ENCODE data around the gene SLC8A1. TPM values are rescaled to one million over a fixed set of nuclear protein-coding genes. Genes with fewer than 3 reads are reported as not detected.

The SLC8A1 gene
- total RNA-seq, 1 experiment from 2014 or later: 0.43 TPM

- no TSS peak for BruUV-seq (replicated peaks)
- no peak overlapping the region for H3K27ac Mint-ChIP-seq (ENCODE audit: unreplicated experiment)
These were observed 209.6 kb downstream of the SLC8A1 start for GRCh38 chr2:40242315-40242714.

DNA sequence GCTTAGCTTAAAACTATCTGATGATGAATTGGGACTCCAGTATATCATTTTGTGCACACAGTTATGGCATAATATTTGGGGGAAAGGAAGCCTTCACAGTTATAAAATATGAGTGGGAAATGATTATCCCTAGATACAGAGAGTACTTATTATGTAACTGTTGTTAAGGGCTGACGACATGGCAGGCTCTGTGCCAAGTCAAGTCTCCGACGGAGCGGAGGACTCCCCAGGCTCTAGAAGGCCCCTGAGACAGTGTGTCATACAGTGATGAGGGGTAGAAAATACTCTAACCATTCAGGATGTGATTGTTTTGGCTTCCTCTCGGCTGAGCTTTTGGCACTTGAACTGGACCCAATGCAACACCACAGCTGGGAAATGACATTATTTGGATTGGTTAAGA is 211.8 kb downstream of the SLC8A1 start:
- ChIA-PET CTCF (no interaction called here), POLR2A (no interaction called here)
- Histone ChIP-seq H3K27me3 (replicated peaks; ENCODE audit: control insufficient read depth, insufficient read depth, low read length) (no peaks in the 10 kb centered on the region), H3K36me3 (ENCODE audit: control insufficient read depth, insufficient read depth, low read length) (no peaks in the 10 kb centered on the region), H3K9me3 (no peaks in the 10 kb centered on the region), H3K4me1 (peaks cover 6% of the 10 kb centered on the region), H3K4me3 (ENCODE audit: low read depth, low read length) (no peak overlapping the region)
- Mint-ChIP-seq H3K27ac (ENCODE audit: unreplicated experiment) (no peak overlapping the region), H3K4me1 (ENCODE audit: low read depth, unreplicated experiment) (peaks cover 11% of the 10 kb centered on the region), H3K4me3 (ENCODE audit: unreplicated experiment) (no peak overlapping the region), H3K9me3 (ENCODE audit: unreplicated experiment) (no peaks in the 10 kb centered on the region), H3K36me3 (ENCODE audit: insufficient read depth, unreplicated experiment) (no peaks in the 10 kb centered on the region), H3K27me3 (ENCODE audit: insufficient read depth, unreplicated experiment) (no peaks in the 10 kb centered on the region)
- DNase-seq: no peak
- no TSS peak for BruUV-seq (replicated peaks)
- no peak for TF ChIP-seq CTCF (IDR thresholded peaks at IDR 0.05; ENCODE audit: insufficient read depth in 1 of 2, low read depth in 1 of 2, low read length in 1 of 2, severe bottlenecking in 1 of 2, unreplicated experiment in 1 of 2)
- intact Hi-C loops (cut with micrococcal nuclease; ENCODE audit: unreplicated experiment): no loop called here

More at GRCh38 chr2:40242315-40242714, 209.6 kb downstream of the SLC8A1 start:
- Mint-ChIP-seq H3K9me3 (ENCODE audit: unreplicated experiment) (no peaks in the 10 kb centered on the region), H3K27me3 (ENCODE audit: insufficient read depth, unreplicated experiment) (no peaks in the 10 kb centered on the region), H3K4me1 (ENCODE audit: low read depth, unreplicated experiment) (peaks cover 13% of the 10 kb centered on the region), H3K36me3 (ENCODE audit: insufficient read depth, unreplicated experiment) (no peaks in the 10 kb centered on the region), H3K4me3 (ENCODE audit: unreplicated experiment) (no peak overlapping the region)
- H3K27me3 ChIP-seq (replicated peaks; ENCODE audit: control insufficient read depth, insufficient read depth, low read length): no peaks in the 10 kb centered on the region
- no peaks in the 10 kb centered on the region for H3K36me3 ChIP-seq (ENCODE audit: control insufficient read depth, insufficient read depth, low read length)
- H3K4me3 ChIP-seq (ENCODE audit: low read depth, low read length): no peak overlapping the region
- DNase-seq: no peak
- ChIA-PET POLR2A (no interaction called here), CTCF (no interaction called here)
- intact Hi-C loops (cut with micrococcal nuclease; ENCODE audit: unreplicated experiment): no loop called here
- no peaks in the 10 kb centered on the region for H3K9me3 ChIP-seq
- peaks cover 10% of the 10 kb centered on the region for H3K4me1 ChIP-seq
- TF ChIP-seq CTCF (IDR thresholded peaks at IDR 0.05; ENCODE audit: insufficient read depth in 1 of 2, low read depth in 1 of 2, low read length in 1 of 2, severe bottlenecking in 1 of 2, unreplicated experiment in 1 of 2): no peak

- no peaks in the 10 kb centered on the region for H3K9me3 Mint-ChIP-seq (ENCODE audit: unreplicated experiment)
- TF ChIP-seq CTCF (IDR thresholded peaks at IDR 0.05; ENCODE audit: insufficient read depth in 1 of 2, low read depth in 1 of 2, low read length in 1 of 2, severe bottlenecking in 1 of 2, unreplicated experiment in 1 of 2): no peak
- H3K4me1 Mint-ChIP-seq (ENCODE audit: low read depth, unreplicated experiment): no peaks in the 10 kb centered on the region
- no peak overlapping the region for H3K27ac Mint-ChIP-seq (ENCODE audit: unreplicated experiment)
- DNase-seq: no peak
- ChIA-PET POLR2A (no interaction called here), CTCF (no interaction called here)
- H3K27me3 ChIP-seq (replicated peaks; ENCODE audit: control insufficient read depth, insufficient read depth, low read length): no peaks in the 10 kb centered on the region
- intact Hi-C loops (cut with micrococcal nuclease; ENCODE audit: unreplicated experiment): no loop called here
- no peaks in the 10 kb centered on the region for H3K9me3 ChIP-seq
- no peak overlapping the region for H3K4me3 ChIP-seq (ENCODE audit: low read depth, low read length)
- no peaks in the 10 kb centered on the region for H3K27me3 Mint-ChIP-seq (ENCODE audit: insufficient read depth, unreplicated experiment)
- no peaks in the 10 kb centered on the region for H3K4me1 ChIP-seq
- no peaks in the 10 kb centered on the region for H3K36me3 Mint-ChIP-seq (ENCODE audit: insufficient read depth, unreplicated experiment)
- H3K4me3 Mint-ChIP-seq (ENCODE audit: unreplicated experiment): no peak overlapping the region
- BruUV-seq (replicated peaks): no TSS peak
- H3K36me3 ChIP-seq (ENCODE audit: control insufficient read depth, insufficient read depth, low read length): no peaks in the 10 kb centered on the region
These were observed 221.0 kb downstream of the SLC8A1 start for GRCh38 chr2:40230707-40231432.

All from Caco-2 (cell line).